ENCODE data around the gene CCDC154.

The CCDC154 gene

DNA sequence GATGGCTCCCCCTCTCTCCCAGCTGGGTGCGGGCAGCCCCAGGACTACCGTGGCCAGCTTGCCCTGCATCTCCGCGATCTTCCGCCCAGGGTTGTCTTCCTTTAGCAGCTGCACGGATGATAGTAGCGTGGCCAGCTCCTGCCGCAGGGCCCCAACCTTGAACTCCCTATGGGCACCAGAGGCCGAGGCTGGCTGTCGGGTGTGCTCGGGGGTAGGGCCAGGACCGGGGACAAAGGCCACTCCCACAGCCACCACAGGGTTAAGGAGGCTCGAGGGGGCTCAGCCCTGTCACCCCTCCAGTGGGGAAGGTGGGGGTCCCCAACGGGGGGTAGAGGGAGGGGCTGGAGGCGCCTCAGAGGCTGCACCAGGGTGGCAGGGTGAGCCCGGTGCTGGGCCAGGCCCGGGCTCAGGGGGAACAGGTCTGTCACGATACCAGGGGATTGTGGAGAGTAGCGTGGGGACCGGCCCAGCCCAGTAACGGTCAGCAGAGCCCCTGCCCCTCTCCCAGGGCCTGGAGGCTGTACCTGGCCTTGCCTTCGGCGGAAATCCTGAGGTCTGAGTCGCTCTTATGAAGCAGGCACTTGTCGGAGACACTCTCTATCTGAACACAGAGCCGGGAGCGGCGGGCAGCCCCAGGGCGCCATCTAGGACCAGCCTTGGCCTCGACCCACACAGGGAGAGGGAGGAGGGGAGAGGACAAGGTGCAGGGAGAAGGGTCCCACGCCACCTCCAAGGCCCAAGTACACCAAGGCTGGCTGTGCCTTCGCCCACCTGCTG, 8.2 kb downstream of the CCDC154 start:
- no peak for DNase-seq (ENCODE audit: low read depth in 2 of 2)

- no peak for DNase-seq (ENCODE audit: low read depth in 2 of 2)
These were observed 9.4 kb downstream of the CCDC154 start for GRCh38 chr16:1434644-1435592.

GRCh38 chr16:1433756-1434155, 10.6 kb downstream of the CCDC154 start:
- no peak for DNase-seq (ENCODE audit: low read depth in 2 of 2)

- DNase-seq (ENCODE audit: low read depth in 2 of 2) = no peak
These were observed 11.1 kb downstream of the CCDC154 start for GRCh38 chr16:1433263-1433560.

- DNase-seq (ENCODE audit: low read depth in 2 of 2) = no peak
These were observed 11.7 kb downstream of the CCDC154 start for GRCh38 chr16:1432388-1433262.

DNA sequence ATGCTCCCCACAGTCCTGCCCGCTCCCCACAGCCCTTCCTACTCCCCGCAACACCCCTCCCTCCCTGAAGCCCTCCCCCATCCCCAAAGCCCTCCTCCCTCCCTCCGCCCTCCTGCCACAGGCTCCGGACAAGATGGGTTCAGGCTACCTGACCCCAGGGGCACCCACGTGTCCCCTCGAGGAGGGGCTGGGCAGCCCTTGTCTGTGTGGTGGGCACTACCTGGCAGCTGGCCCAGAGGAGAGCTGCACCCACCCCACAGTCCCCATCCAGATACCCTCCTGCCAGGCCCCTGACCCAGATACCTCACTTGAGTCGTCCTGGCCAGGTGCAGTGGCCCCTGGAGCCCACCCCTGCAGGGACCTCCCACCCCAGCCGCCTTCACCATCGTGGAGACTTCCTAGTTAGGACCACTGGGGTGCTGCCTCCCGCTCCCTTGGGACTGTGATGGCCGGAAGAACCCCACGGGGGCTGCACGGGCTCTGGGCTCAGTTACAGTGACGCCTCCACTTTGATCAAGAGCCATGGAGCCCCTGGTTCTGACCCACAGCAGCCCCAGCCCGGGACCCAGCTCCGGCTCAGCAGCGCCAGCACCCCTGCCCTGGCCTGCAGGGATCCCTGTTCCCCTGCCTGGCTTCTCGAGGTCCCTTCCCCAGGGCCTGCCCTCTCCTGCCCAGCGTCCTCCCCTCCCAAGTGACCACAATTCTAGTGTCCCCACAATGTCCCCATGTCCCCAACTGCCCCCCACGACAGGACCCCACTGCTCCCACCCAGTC, 12.7 kb downstream of the CCDC154 start:
- DNase-seq (ENCODE audit: low read depth in 2 of 2) = no peak

- DNase-seq (ENCODE audit: low read depth in 2 of 2) = no peak
These were observed 13.4 kb downstream of the CCDC154 start, which contains the start of gene PERCC1 for GRCh38 chr16:1430759-1431496. TSS of gene PERCC1 (plus strand) at chr16:1431078. CDS start at chr16:1432594, 1,516 bp downstream.

- DNase-seq (ENCODE audit: low read depth in 2 of 2) = no peak
These were observed 14.1 kb downstream of the CCDC154 start for GRCh38 chr16:1430214-1430758.

DNA sequence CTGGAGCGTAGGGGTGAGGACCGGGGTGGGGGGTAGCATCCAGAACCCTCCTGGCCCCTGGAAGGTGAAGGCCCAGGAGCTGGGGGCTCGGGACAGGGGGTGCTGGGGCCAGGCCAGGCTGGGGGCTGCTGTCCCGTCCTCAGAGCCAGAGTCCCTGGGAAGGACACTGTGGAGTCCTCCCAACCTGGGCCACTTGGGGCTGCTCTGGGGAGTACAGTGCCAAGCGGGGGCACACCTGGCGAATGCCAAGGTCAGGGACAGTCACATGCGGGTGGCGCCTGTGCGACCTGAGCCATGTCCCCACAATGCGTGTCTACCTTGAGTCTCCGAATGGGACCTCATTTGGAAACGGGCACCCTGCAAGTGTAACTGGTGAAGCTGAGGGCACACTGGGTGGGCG, 14.7 kb downstream of the CCDC154 start:
- no peak for DNase-seq (ENCODE audit: low read depth in 2 of 2)

GRCh38 chr16:1429012-1429411, 15.3 kb downstream of the CCDC154 start:
- no peak for DNase-seq (ENCODE audit: low read depth in 2 of 2)

- peak in 1 of 2 donors; percentile 27 for DNase-seq (ENCODE audit: low read depth in 2 of 2)
These were observed 15.8 kb downstream of the CCDC154 start for GRCh38 chr16:1428511-1428910.

- DNase-seq (ENCODE audit: low read depth in 2 of 2) = no peak
These were observed 16.6 kb downstream of the CCDC154 start for GRCh38 chr16:1427473-1428461.

DNA sequence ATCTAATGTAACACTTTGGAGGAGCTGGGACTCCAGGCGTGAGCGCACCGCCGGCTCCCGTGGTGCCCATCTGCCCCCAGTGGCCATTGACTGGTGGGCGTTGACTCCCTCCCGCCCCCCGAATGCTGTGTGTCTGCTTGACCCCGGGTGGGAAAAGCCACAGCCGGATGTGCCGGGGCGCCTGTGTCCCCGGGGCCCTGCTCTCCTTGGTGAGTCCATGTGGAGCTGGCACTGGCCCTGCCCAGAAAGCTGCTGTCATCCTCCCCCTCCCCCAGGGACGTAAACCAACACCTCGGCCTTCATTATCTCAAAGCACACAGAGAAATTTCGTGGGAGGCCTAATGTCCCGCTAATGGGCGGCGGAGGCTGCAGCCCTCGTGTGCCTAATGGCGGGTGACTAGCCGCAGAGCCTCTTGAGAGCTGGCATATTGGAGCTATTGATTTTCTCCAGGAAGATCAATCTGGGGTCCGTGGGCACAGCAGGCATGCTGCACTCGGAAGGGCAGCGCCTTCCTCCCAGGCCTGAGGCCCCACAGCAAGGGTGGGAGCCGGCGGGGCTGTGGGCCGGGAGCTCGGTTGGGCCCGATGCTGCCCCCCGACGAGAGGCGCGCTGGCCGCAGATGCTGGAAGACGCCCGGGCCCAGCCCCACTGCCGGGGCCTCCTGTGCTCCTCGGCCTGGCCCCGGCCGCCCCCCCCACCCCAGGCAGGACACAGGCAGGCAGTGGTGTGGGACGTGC, 17.5 kb downstream of the CCDC154 start:
- DNase-seq (ENCODE audit: low read depth in 2 of 2) = no peak

DNA sequence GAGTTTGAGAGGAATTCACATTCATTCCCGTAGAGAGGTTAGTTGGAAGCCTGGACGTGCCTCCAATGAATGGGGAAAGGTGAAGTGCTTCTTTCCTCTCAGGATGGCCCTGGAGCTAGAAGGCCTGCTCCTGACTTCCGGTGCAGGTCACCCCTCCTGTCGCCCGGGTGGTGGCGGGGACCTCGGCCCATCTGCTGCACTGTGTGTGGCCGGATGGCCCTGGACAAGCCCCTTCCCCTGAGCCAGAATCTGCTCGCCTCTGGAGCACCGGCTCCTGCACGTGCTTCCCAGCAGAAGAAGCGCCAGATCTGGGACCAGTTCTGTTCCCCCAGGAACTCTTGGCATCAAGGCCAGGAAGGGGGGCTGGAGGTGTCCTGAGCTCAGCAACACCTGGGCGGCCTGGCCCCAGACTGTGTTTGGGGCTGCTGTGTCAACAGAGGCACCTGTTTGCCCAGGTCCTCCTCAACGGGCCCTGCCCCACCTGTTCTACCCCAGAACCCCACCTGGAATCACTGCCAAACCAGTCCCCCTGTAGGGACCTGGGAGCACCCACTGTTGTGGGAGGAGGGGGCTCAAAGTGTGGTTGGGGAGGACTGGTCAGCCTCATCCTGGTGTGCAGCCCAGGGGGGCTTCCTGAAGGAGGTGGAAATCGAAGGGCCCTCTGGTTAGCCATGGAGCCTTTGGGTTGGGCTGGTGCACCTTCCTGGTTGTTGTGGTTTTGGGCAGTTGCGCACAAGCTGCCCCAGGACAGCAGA, 18.6 kb downstream of the CCDC154 start:
- DNase-seq (ENCODE audit: low read depth in 2 of 2) = no peak

DNA sequence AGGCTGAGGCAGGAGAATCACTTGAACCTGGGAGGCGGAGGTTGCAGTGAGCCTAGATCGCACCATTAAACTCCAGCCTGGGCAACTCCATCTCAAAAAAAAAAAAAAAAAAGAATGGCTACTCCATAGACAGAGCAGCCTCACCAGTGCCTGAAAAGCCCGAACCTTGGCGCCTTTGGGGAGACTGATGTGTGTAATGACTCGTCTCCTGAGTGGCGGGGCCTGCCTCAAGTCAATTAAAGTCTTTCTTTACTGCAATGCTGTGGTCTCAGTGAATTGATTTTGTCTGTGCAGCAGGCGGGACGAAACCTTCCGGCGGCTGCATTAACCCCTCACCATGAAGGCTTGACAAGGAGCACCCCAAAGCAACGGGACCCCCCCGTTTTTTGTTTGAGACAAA, 20.3 kb downstream of the CCDC154 start:
- DNase-seq (ENCODE audit: low read depth in 2 of 2) = no peak

GRCh38 chr16:1422076-1422475, 22.3 kb downstream of the CCDC154 start:
- no peak for DNase-seq (ENCODE audit: low read depth in 2 of 2)

GRCh38 chr16:1420111-1420539, 24.2 kb downstream of the CCDC154 start:
- no peak for DNase-seq (ENCODE audit: low read depth in 2 of 2)

All from stimulated activated CD8-positive, alpha-beta memory T cell treated with anti-CD3 and anti-CD28 coated beads, Interleukin-7, amount 100 ng/mL, for 4 hours (primary cell).